ENCODE measurements around the gene MAP3K5.

DNA sequence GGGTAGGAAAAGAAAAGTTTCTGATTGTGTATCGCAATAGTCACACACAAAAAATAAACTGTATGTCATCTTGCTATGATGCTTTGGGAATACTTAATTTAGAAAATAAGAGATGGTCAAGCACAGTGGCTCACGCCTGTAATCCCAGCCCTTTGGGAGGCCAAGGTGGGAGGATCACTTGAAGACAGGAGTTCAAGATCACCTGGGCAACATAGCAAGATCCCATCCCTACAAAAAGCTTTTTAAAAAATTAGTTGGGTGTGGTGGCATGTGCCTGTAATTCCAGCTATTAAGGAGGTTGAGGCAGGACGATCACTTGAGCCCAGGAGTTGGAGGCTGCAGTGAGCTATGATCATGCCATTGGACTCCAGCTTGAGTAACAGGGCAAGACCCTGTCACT lies 269.6 kb downstream of the MAP3K5 start:
- TF ChIP-seq, protein P1, sequence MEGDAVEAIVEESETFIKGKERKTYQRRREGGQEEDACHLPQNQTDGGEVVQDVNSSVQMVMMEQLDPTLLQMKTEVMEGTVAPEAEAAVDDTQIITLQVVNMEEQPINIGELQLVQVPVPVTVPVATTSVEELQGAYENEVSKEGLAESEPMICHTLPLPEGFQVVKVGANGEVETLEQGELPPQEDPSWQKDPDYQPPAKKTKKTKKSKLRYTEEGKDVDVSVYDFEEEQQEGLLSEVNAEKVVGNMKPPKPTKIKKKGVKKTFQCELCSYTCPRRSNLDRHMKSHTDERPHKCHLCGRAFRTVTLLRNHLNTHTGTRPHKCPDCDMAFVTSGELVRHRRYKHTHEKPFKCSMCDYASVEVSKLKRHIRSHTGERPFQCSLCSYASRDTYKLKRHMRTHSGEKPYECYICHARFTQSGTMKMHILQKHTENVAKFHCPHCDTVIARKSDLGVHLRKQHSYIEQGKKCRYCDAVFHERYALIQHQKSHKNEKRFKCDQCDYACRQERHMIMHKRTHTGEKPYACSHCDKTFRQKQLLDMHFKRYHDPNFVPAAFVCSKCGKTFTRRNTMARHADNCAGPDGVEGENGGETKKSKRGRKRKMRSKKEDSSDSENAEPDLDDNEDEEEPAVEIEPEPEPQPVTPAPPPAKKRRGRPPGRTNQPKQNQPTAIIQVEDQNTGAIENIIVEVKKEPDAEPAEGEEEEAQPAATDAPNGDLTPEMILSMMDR (IDR thresholded peaks at IDR 0.05) = no peak
- no peak for TF ChIP-seq POLR2A (IDR thresholded peaks at IDR 0.05)
- TF ChIP-seq POLR2AphosphoS5 (IDR thresholded peaks at IDR 0.05) = no peak
- TF ChIP-seq EP300 (IDR thresholded peaks at IDR 0.05) = no peak
